Measurements from ENCODE around the gene AOX1. TPM values are rescaled to one million over a fixed set of nuclear protein-coding genes. Genes with fewer than 3 reads are reported as not detected.

AOX1 gene
- total and polyA plus RNA-seq, 2 of the 8 experiments (the other 6 are each of a cell fraction or from before 2014, with no cell fraction given): 5.6 to 8.3 TPM

GRCh38 chr2:200655918-200656580 is 70.2 kb downstream of the AOX1 start:
- no peak overlapping the region for H2AK5ac ChIP-seq (ENCODE audit: low read depth, low read length)
- TF ChIP-seq CHD1 (IDR thresholded peaks at IDR 0.05; ENCODE audit: low read depth, low read length) (no peak), GABPA (IDR thresholded peaks at IDR 0.05; ENCODE audit: borderline replicate concordance, insufficient read depth, low read length) (no peak)

More at GRCh38 chr2:200655918-200656580, 70.2 kb downstream of the AOX1 start:
- Histone ChIP-seq H3K9ac (replicated peaks in 1 of 4; ENCODE audit: extremely low read depth in 1 of 4, low read depth in 3 of 4, low read length in 3 of 4) (no peak overlapping the region), H2AFZ (ENCODE audit: low read length) (no peak overlapping the region), H3K36me3 (ENCODE audit: control insufficient read depth in 2 of 4, insufficient read depth in 4 of 4, low read length in 3 of 4) (no peaks in the 10 kb centered on the region), H4K8ac (ENCODE audit: extremely low read depth, insufficient read depth, low read length) (no peak overlapping the region), H3K79me2 (ENCODE audit: control insufficient read depth in 1 of 2, insufficient read depth in 2 of 2, low read length in 2 of 2) (no peaks in the 10 kb centered on the region), H2BK5ac (ENCODE audit: low read depth, low read length) (no peak overlapping the region), H3K27me3 (replicated peaks in 1 of 4; ENCODE audit: control insufficient read depth in 3 of 4, extremely low read depth in 1 of 4, insufficient read depth in 3 of 4, low read length in 3 of 4) (no peaks in the 10 kb centered on the region), H3K27ac (ENCODE audit: low read depth, low read length) (no peak overlapping the region), H2BK12ac (ENCODE audit: low read depth, low read length) (no peak overlapping the region), H2BK15ac (ENCODE audit: low read length) (no peak overlapping the region), H4K20me1 (replicated peaks in 1 of 2; ENCODE audit: control insufficient read depth in 1 of 2, insufficient read depth in 2 of 2, low read length in 2 of 2) (no peaks in the 10 kb centered on the region), H3K79me1 (ENCODE audit: low read depth, low read length) (no peaks in the 10 kb centered on the region), H2BK120ac (replicated peaks; ENCODE audit: low read depth, low read length) (no peak overlapping the region), H4K5ac (ENCODE audit: insufficient read length, low read depth, low read length) (no peak overlapping the region), H2BK20ac (ENCODE audit: low read length) (no peak overlapping the region), H3K56ac (replicated peaks; ENCODE audit: insufficient read length, low read depth, low read length) (no peak overlapping the region), H3K4me3 (ENCODE audit: extremely low read depth in 1 of 4, insufficient read depth in 2 of 4, low read depth in 3 of 4, low read length in 4 of 4) (no peak overlapping the region), H3K4ac (replicated peaks; ENCODE audit: insufficient read length, low read depth, low read length) (no peak overlapping the region), H3K4me1 (replicated peaks in 1 of 4; ENCODE audit: control insufficient read depth in 3 of 4, insufficient read depth in 4 of 4, low read length in 3 of 4) (no peaks in the 10 kb centered on the region), H4K91ac (replicated peaks; ENCODE audit: insufficient read length, low read length) (no peak overlapping the region), H3K4me2 (ENCODE audit: insufficient read depth in 1 of 2, low read depth in 2 of 2, low read length in 2 of 2) (no peak overlapping the region), H3K18ac (ENCODE audit: extremely low read depth, low read length) (no peak overlapping the region), H3K23ac (ENCODE audit: insufficient read length) (no peak overlapping the region), H3K23me2 (ENCODE audit: low read depth, low read length) (no peaks in the 10 kb centered on the region), H3K14ac (ENCODE audit: insufficient read length) (no peak overlapping the region), H3K9me3 (ENCODE audit: insufficient read depth in 2 of 2, low read depth in 1 of 2, low read length in 1 of 2) (no peaks in the 10 kb centered on the region)
- WGBS, 2 experiments (ENCODE audit: extremely low coverage in 1 of 2, insufficient coverage in 1 of 2, insufficient read length in 1 of 2, insufficient replicate concordance in 2 of 2, low coverage in 1 of 2, low lambda C conversion rate in 2 of 2, missing lambda C conversion rate in 1 of 2): 88% methylated on average over 3 of the region's 3 CpGs; no CpG with 5 or more reads in 1 of the 2 experiments
- ChIA-PET CTCF (ENCODE audit: partially characterized antibody) (interaction anchor here (1.8 kb wide), 1 partner anchor 70 kb away, joined by 5 read pairs; the partner anchor contains the start of gene AOX1), POLR2A (ENCODE audit: partially characterized antibody) (no interaction called here)
- DNase-seq (ENCODE audit: low read depth in 1 of 2, low spot score in 2 of 2) (no peak), FAIRE-seq (no peak)
